ENCODE measurements around the gene WDR87. TPM values are rescaled to one million over a fixed set of nuclear protein-coding genes. Genes with fewer than 3 reads are reported as not detected.
"Not testable (repeated sequence)": the region's sequence is repeated elsewhere in the genome, so short reads cannot be mapped to it uniquely, and the experiment has no call there.

WDR87 gene
- total and polyA plus RNA-seq, 9 of the 15 experiments (the other 6 are each of a cell fraction or from before 2014, with no cell fraction given) = not detected

DNA sequence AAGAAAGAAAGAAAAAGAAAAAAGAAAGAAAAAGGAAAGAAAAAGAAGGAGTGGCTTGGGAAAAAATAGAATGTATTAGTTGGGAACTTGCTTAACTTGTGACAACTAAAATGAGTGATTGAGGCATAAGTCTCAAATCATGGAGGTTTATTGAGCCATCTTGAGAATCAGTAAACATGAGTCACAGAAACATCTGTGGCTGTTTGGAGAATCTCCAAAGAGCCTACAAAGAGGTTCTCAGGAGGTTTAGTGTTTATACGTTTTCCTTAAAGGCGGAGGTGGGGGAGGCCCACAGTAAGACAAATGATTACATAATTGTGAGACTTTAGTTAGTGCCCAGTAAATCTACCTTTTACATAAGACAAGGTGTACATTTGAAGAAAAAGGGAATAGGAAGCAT lies 38.6 kb downstream of the WDR87 start (continued):
- TF ChIP-seq SP2 (IDR thresholded peaks at IDR 0.05; ENCODE audit: extremely low read depth, low read depth, low read length, poor library complexity, severe bottlenecking) = no peak
- no peak for TF ChIP-seq SLC30A9 (CRISPR knock-in tag; IDR thresholded peaks at IDR 0.05)
- TF ChIP-seq ZNF644 (tag; IDR thresholded peaks at IDR 0.05; ENCODE audit: low read depth) = no peak
- TF ChIP-seq MTA1 (IDR thresholded peaks at IDR 0.05; ENCODE audit: borderline replicate concordance) = no peak
- TF ChIP-seq SREBF2 (CRISPR knock-in tag; IDR thresholded peaks at IDR 0.05) = no peak
- TF ChIP-seq, protein P1, sequence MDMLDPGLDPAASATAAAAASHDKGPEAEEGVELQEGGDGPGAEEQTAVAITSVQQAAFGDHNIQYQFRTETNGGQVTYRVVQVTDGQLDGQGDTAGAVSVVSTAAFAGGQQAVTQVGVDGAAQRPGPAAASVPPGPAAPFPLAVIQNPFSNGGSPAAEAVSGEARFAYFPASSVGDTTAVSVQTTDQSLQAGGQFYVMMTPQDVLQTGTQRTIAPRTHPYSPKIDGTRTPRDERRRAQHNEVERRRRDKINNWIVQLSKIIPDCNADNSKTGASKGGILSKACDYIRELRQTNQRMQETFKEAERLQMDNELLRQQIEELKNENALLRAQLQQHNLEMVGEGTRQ (CRISPR knock-in tag; IDR thresholded peaks at IDR 0.05) = no peak

DNA sequence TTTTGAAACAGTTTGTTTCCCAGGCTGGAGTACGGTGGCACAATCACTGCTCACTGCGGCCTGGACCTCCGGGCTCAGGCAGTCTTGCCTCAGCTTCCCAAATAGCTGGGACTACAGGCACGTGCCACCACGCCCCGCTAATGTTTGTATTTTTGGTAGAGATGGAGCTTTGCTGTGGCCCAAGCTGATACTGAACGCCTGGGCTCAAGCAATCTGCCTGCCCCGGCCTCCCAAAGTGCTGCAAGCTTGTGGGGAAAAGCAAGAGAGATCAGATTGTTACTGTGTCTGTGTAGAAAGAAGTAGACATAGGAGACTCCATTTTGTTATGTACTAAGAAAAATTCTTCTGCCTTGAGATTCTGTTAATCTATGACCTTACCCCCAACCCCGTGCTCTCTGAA lies 40.5 kb downstream of the WDR87 start:
- H4K20me1 ChIP-seq (replicated peaks; ENCODE audit: control insufficient read depth, insufficient read depth, low read length); ATAC-seq; in situ Hi-C loops (cut with MboI); H2AFZ ChIP-seq (ENCODE audit: low read depth, low read length); DNase-seq (ENCODE audit: extremely low read depth in 1 of 4, low spot score in 3 of 4); H3K9me1 ChIP-seq (ENCODE audit: control insufficient read depth, insufficient read depth, low read length); H3K9ac ChIP-seq (ENCODE audit: insufficient read depth in 1 of 2, low read depth in 2 of 2, low read length in 2 of 2); FAIRE-seq; H3K4me1 ChIP-seq (replicated peaks in 1 of 2; ENCODE audit: control insufficient read depth in 2 of 2, insufficient read depth in 2 of 2, low read length in 2 of 2); H3K27me3 ChIP-seq (ENCODE audit: control insufficient read depth in 2 of 2, insufficient read depth in 2 of 2, low read length in 2 of 2); H3K4me2 ChIP-seq (ENCODE audit: insufficient read depth, low read length); intact Hi-C loops (cut with micrococcal nuclease); H3K36me3 ChIP-seq (ENCODE audit: control insufficient read depth, insufficient read depth, low read length); CTCF ChIA-PET (ENCODE audit: low intra/inter-chr PET ratio); BruUV-seq (replicated peaks); H3K79me2 ChIP-seq (ENCODE audit: control insufficient read depth, insufficient read depth, low read length); H3K9me3 ChIP-seq (replicated peaks; ENCODE audit: control insufficient read depth, insufficient read depth, low read depth, low read length); H3K4me3 ChIP-seq; H3K27ac ChIP-seq (ENCODE audit: extremely low read depth, low read depth, low read length); POLR2A ChIA-PET: not testable (repeated sequence)
- WGBS (ENCODE audit: insufficient coverage, low coverage, missing lambda C conversion rate) = 2% methylated on average over 7 of the region's 9 CpGs

Data from K562 (cell line).